Body of pancreas (tissue), 4 donors: ENCODE data around the gene SEC14L1. TPM values are rescaled to one million over a fixed set of nuclear protein-coding genes. Genes with fewer than 3 reads are reported as not detected.

Source experiments
- ATAC-seq: fragments of 150-250 bp; one replicate; pipeline ENCODE4 v1.9.1; 2016
- DNase-seq, 4 donors: peaks; one replicate each; pipeline ENCODE4 v3.0.0-alpha.2; 2019
- H3K27ac ChIP-seq, 4 donors: fragments of 200-600 bp; sonication (generic); 1 replicate in 3 of 4; 2 replicates in 1 of 4; pipeline versions ENCODE4 v1.5.1 to v1.6.1; 2016 to 2019; ENCODE audit warnings: mild to moderate bottlenecking in 1 of 4, mixed read lengths in 1 of 4, moderate library complexity in 1 of 4
- H3K27me3 ChIP-seq, 2 donors: fragments of 200-600 bp; sonication (generic); one replicate each; pipeline ENCODE4 v1.6.0; 2016; ENCODE audit warnings: mild to moderate bottlenecking in 1 of 2
- H3K36me3 ChIP-seq, 2 donors: fragments of 200-600 bp; sonication (generic); replicated peaks in 1 of 2; 2 replicates each; pipeline ENCODE4 v1.5.1; 2016; ENCODE audit warnings: low read depth in 2 of 2; ENCODE audit not compliant: insufficient read depth in 1 of 2
- H3K4me1 ChIP-seq: fragments of 200-600 bp; sonication (generic); one replicate; pipeline ENCODE4 v1.6.0; 2016
- H3K4me3 ChIP-seq, 2 donors: fragments of 200-600 bp; sonication (generic); 1 replicate in 1 of 2; 2 replicates in 1 of 2; pipeline ENCODE4 v1.5.1; 2016 to 2019
- H3K9me3 ChIP-seq, 3 donors: fragments of 200-600 bp; sonication (generic); 1 replicate in 2 of 3; 2 replicates in 1 of 3; pipeline ENCODE4 v1.5.1; 2016
- CTCF ChIP-seq, 7 experiments: fragments of 450-650 bp in 4 of 7; fragments of 200-600 bp in 3 of 7; sonication (generic) in 3 of 7; IDR thresholded peaks; one replicate each; pipeline ENCODE4 v1.5.1; 2016 to 2019; ENCODE audit warnings: antibody characterized with exemption in 7 of 7
- POLR2A ChIP-seq, 3 donors: fragments of 450-650 bp; IDR thresholded peaks; one replicate each; pipeline ENCODE4 v1.6.1; 2016; ENCODE audit warnings: antibody characterized with exemption in 3 of 3, mild to moderate bottlenecking in 2 of 3
- WGBS, 2 donors: methylation state at CpG; one replicate each; pipeline ENCODE4 v1.1.5; 2017; 5-methylcytosine and 5-hydroxymethylcytosine counted together
- intact Hi-C: fragments of 100-400 bp; cut with DNase I; formaldehyde crosslinking; loops from one replicate; pipeline ENCODE4 v1.15.1; 2023
- total RNA-seq, 2 donors: library from RNA; depleted of rRNA; stranded (reverse); fragments of >200 nt; gene quantifications; one replicate each; pipeline ENCODE4 v1.1.0, GENCODE V29; 2016

SEC14L1 gene
- total RNA-seq, 2 donors from 2014 or later = 22.1 to 36.8 TPM

- no peaks in the 10 kb centered on the region for H3K36me3 ChIP-seq
- H3K4me1 ChIP-seq = no peaks in the 10 kb centered on the region
- H3K27ac ChIP-seq = no peak overlapping the region
- no peaks in the 10 kb centered on the region for H3K9me3 ChIP-seq
- TF ChIP-seq POLR2A (IDR thresholded peaks at IDR 0.05) (no peak), CTCF (IDR thresholded peaks at IDR 0.05) (no peak)
- intact Hi-C loops = no loop called here
- WGBS, 2 donors = 80 to 87% methylated on average over 19 to 21 of the region's 21 CpGs
- DNase-seq (no peak), ATAC-seq (no peak)
- no peak overlapping the region for H3K4me3 ChIP-seq
- H3K27me3 ChIP-seq = no peaks in the 10 kb centered on the region
Measured at GRCh38 chr17:77233635-77234334, 93.0 kb downstream of the SEC14L1 start.

- Histone ChIP-seq H3K36me3 (no peaks in the 10 kb centered on the region), H3K9me3 (no peaks in the 10 kb centered on the region), H3K27ac (peak overlapping the region in 2 of 4 donors; percentile 34 to 57), H3K4me3 (no peak overlapping the region), H3K27me3 (no peaks in the 10 kb centered on the region), H3K4me1 (no peaks in the 10 kb centered on the region)
- WGBS, 2 donors = 74 to 75% methylated on average over 9 of the region's 9 CpGs
- intact Hi-C loops = no loop called here
- ATAC-seq = no peak
- DNase-seq = no peak
- TF ChIP-seq CTCF (IDR thresholded peaks at IDR 0.05) (no peak), POLR2A (IDR thresholded peaks at IDR 0.05) (no peak)
Measured at GRCh38 chr17:77234695-77235094, 93.9 kb downstream of the SEC14L1 start.

GRCh38 chr17:77235370-77235941, 94.7 kb downstream of the SEC14L1 start:
- H3K4me1 ChIP-seq = no peaks in the 10 kb centered on the region
- DNase-seq = peak in 2 of 4 donors; percentile 21 to 54
- TF ChIP-seq POLR2A (IDR thresholded peaks at IDR 0.05) (no peak), CTCF (IDR thresholded peaks at IDR 0.05) (no peak)
- WGBS, 2 donors = 56 to 60% methylated on average over 15 of the region's 15 CpGs
- no peaks in the 10 kb centered on the region for H3K27me3 ChIP-seq
- peak; percentile 47 for ATAC-seq
- no peaks in the 10 kb centered on the region for H3K36me3 ChIP-seq
- intact Hi-C loops = no loop called here
- peak overlapping the region in 2 of 4 donors; percentile 34 to 57 for H3K27ac ChIP-seq
- no peaks in the 10 kb centered on the region for H3K9me3 ChIP-seq
- no peak overlapping the region for H3K4me3 ChIP-seq

- WGBS, 2 donors = 87% methylated on average over 10 to 13 of the region's 13 CpGs
- ATAC-seq = no peak
- Histone ChIP-seq H3K4me3 (no peak overlapping the region), H3K4me1 (no peaks in the 10 kb centered on the region), H3K36me3 (no peaks in the 10 kb centered on the region), H3K27ac (no peak overlapping the region), H3K27me3 (no peaks in the 10 kb centered on the region), H3K9me3 (no peaks in the 10 kb centered on the region)
- DNase-seq = no peak
- TF ChIP-seq CTCF (IDR thresholded peaks at IDR 0.05) (no peak), POLR2A (IDR thresholded peaks at IDR 0.05) (no peak)
- intact Hi-C loops = no loop called here
Measured at GRCh38 chr17:77237232-77238008, 96.7 kb downstream of the SEC14L1 start.
